Ovary (tissue), 9 donors: ENCODE results near the gene NAGLU. TPM values are rescaled to one million over a fixed set of nuclear protein-coding genes. Genes with fewer than 3 reads are reported as not detected.
A peak's percentile ranks its signal among the peaks of the same experiment; 100 is the strongest.
"Not testable (repeated sequence)": the region's sequence is repeated elsewhere in the genome, so short reads cannot be mapped to it uniquely, and the experiment has no call there.

Experiments used
- DNase-seq, 5 donors: peaks; one replicate each; pipeline ENCODE4 v3.0.0-alpha.2; 2019 to 2020
- H3K27ac ChIP-seq, 2 donors: fragments of 200-600 bp; one replicate each; pipeline versions ENCODE4 v1.5.1 to v1.8.0; 2019 to 2022
- H3K27me3 ChIP-seq: fragments of 200-600 bp; one replicate; pipeline ENCODE4 v1.8.0; 2022
- H3K36me3 ChIP-seq: fragments of 200-600 bp; sonication (generic); one replicate; pipeline ENCODE4 v1.5.1; 2019
- H3K4me1 ChIP-seq: one replicate; pipeline ENCODE4 v1.8.1; 2013; ENCODE audit warnings: mild to moderate bottlenecking, moderate library complexity; ENCODE audit not compliant: insufficient read depth
- H3K4me3 ChIP-seq: fragments of 200-600 bp; sonication (generic); one replicate; pipeline ENCODE4 v1.5.1; 2017
- H3K9me3 ChIP-seq, 2 donors: fragments of 200-600 bp in 1 of 2; sonication (generic) in 1 of 2; one replicate each; pipeline versions ENCODE4 v1.5.1 to v1.8.1; 2013 to 2019; ENCODE audit warnings: mild to moderate bottlenecking in 1 of 2, moderate library complexity in 1 of 2
- CTCF ChIP-seq, 3 donors: fragments of 450-650 bp in 2 of 3; fragments of 200-600 bp in 1 of 3; IDR thresholded peaks; one replicate each; pipeline versions ENCODE4 v1.5.1 to v1.8.0; 2016 to 2022; ENCODE audit warnings: antibody characterized with exemption in 3 of 3, mild to moderate bottlenecking in 1 of 3
- EP300 ChIP-seq: sonication (generic); formaldehyde crosslinking; IDR thresholded peaks from one replicate; pipeline ENCODE4 v1.6.1; 2017; ENCODE audit warnings: antibody characterized with exemption
- POLR2A ChIP-seq: fragments of 450-650 bp; IDR thresholded peaks from one replicate; pipeline ENCODE4 v1.6.1; 2017; ENCODE audit warnings: antibody characterized with exemption, mild to moderate bottlenecking, moderate library complexity
- WGBS, 3 donors: extraction: QIAGEN DNeasy Blood & Tissue Kit in 1 of 3; methylation state at CpG; one replicate each; pipeline versions ENCODE4 v1.1.5 to v1.1.7; 2013 to 2017; 5-methylcytosine and 5-hydroxymethylcytosine counted together
- intact Hi-C, 4 donors: fragments of 100-400 bp; cut with DNase I; formaldehyde crosslinking; loops; one replicate each; pipeline versions ENCODE4 v1.11.0 to v1.15.1; 2022 to 2023
- polyA plus RNA-seq, 2 donors: library from polyadenylated mRNA; stranded (reverse); fragments of 200-250 nt in 1 of 2; fragments of 350-450 nt in 1 of 2; fragmentation: Illumina TruSeq in 1 of 2; extraction: RNeasy Lipid Tissue Mini Kit (QIAGEN cat#74804) in 1 of 2; gene quantifications; one replicate each; pipeline ENCODE4 v1.2.3, GENCODE V29; 2013 to 2014
- total RNA-seq, 7 donors: library from RNA; depleted of rRNA in 2 of 7; stranded (reverse); fragments of >200 nt in 2 of 7; fragmentation: NEBNext Ultra II Directional in 3 of 7; extraction: Animal tissue kit (Norgen Biotek cat#: 25700) in 3 of 7; gene quantifications; one replicate each; pipeline versions ENCODE4 v1.1.0 to v1.2.4, GENCODE V29; 2016 to 2023
- donor health status: DM: no; HTN: no; CAD: no; lungs with moderate emphysema.
- donor health status: DM: no; HTN: no; CAD: no.
- donor health status: Bipolar disorder and iron deficiency.
- donor health status: DM: yes; HTN: yes; CAD: no.
- donor health status: DM: no; HTN: no; CAD: no.
- donor health status: DM: yes; HTN: yes; CAD: no.

NAGLU gene
- total and polyA plus RNA-seq, 9 donors = 9.7 to 49.6 (median 40.0) TPM

DNA sequence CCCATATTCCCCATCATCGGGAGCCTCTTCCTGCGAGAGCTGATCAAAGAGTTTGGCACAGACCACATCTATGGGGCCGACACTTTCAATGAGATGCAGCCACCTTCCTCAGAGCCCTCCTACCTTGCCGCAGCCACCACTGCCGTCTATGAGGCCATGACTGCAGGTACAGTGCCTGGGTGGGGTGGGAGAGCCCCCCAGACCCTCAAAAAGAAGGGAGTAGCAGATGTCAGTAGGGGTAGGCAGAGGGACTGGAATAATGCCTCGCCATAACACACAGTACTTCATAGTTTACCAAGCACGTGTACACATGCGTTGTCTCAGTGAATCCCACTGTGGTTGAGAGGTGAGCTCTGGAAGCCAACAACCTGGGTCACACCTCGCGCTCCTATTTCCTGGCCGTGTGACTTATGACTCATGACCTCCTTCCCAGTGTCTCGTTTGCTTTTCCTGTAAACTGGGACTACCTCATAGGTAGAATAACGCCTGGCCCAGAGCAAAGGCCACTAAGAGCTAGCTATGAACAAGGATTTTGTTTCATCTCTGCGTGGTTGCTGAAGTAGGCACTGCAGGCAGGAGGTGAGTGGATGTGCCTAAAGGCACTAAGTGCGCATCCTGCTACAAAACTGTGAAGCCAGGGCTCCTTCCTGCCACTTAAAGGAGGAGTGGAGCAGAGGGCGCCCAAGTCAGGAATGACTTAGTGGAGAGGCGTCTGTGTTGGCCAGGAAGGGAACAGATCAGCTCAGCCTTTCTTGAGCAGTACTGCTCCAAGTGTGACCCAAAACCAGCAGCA lies 5.2 kb downstream of the NAGLU start:
- H3K4me3 ChIP-seq = no peak overlapping the region
- WGBS, 3 donors = 75 to 79% (median 76%) methylated on average over 17 of the region's 17 CpGs
- H3K9me3 ChIP-seq = no peaks in the 10 kb centered on the region
- H3K27me3 ChIP-seq = no peaks in the 10 kb centered on the region
- DNase-seq = no peak
- TF ChIP-seq POLR2A = no peak
- no peak for TF ChIP-seq EP300
- no peak for TF ChIP-seq CTCF (IDR thresholded peaks at IDR 0.05)
- no peak overlapping the region for H3K27ac ChIP-seq
- no peaks in the 10 kb centered on the region for H3K36me3 ChIP-seq
- peaks cover 5% of the 10 kb centered on the region for H3K4me1 ChIP-seq
- intact Hi-C loops = no loop called here

- intact Hi-C loops = no loop called here
- no peak for TF ChIP-seq EP300
- TF ChIP-seq POLR2A = no peak
- no peak for TF ChIP-seq CTCF (IDR thresholded peaks at IDR 0.05)
- 77 to 89% (median 81%) methylated on average over 39 of the region's 39 CpGs for WGBS, 3 donors
- no peaks in the 10 kb centered on the region for H3K27me3 ChIP-seq
- no peak for DNase-seq
- H3K36me3 ChIP-seq = no peaks in the 10 kb centered on the region
- H3K27ac ChIP-seq = no peak overlapping the region
- H3K4me1 ChIP-seq = peaks cover 14% of the 10 kb centered on the region
- H3K9me3 ChIP-seq = no peaks in the 10 kb centered on the region
- H3K4me3 ChIP-seq = no peak overlapping the region
Measured at GRCh38 chr17:42543190-42544079, 7.4 kb downstream of the NAGLU start.

DNA sequence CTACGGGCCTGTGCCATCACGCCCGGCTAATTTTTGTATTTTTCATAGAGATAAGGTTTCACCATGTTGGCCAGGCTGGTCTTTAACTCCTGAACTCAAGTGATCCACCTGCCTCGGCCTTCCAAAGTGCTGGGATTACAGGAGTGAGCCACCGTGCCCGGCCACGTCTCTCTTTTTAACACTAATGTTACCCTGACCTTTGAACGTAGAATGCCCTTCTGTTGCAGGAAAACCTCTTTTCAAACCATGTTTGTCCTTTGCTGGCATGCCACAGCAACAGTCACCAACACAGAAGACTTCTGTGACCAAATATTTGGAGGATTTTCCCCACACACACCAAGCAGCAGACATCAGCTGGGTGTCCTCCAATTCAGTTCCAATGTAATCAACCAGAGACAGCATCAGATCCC lies 8.8 kb downstream of the NAGLU start:
- no peaks in the 10 kb centered on the region for H3K36me3 ChIP-seq
- WGBS, 3 donors = 68 to 73% (median 69%) methylated on average over 8 of the region's 8 CpGs
- no peak overlapping the region for H3K27ac ChIP-seq
- H3K9me3 ChIP-seq = no peaks in the 10 kb centered on the region
- DNase-seq = no peak
- no peak for TF ChIP-seq CTCF (IDR thresholded peaks at IDR 0.05)
- TF ChIP-seq EP300 = no peak
- no peak for TF ChIP-seq POLR2A
- H3K27me3 ChIP-seq = no peaks in the 10 kb centered on the region
- no peak overlapping the region for H3K4me3 ChIP-seq
- intact Hi-C loops = no loop called here
- H3K4me1 ChIP-seq = peaks cover 16% of the 10 kb centered on the region

- intact Hi-C loops = not testable (repeated sequence)
- WGBS, 3 donors = 75 to 90% (median 82%) methylated on average over 9 of the region's 9 CpGs
Measured at GRCh38 chr17:42545755-42546505, 9.9 kb downstream of the NAGLU start.

More at GRCh38 chr17:42545755-42546505, 9.9 kb downstream of the NAGLU start:
- not testable (repeated sequence) for H3K9me3 ChIP-seq, H3K27me3 ChIP-seq, H3K36me3 ChIP-seq, H3K4me3 ChIP-seq, DNase-seq
- peak overlapping the region in 1 of 2 donors; percentile 52 for H3K27ac ChIP-seq
- H3K4me1 ChIP-seq = peaks cover 16% of the 10 kb centered on the region
